Astrocyte (in vitro differentiated cells and primary cell): ENCODE measurements around the gene IRX3. TPM values are rescaled to one million over a fixed set of nuclear protein-coding genes. Genes with fewer than 3 reads are reported as not detected.

Source experiments
- DNase-seq: peaks from one replicate; pipeline ENCODE4 v3.0.0-alpha.2; 2010; ENCODE audit warnings: low read depth
- FAIRE-seq: peaks from 2 replicates; lab custom pipeline; 2011; peaks lifted over from hg19 to GRCh38; lab: Jason Lieb, UNC
- H2AFZ ChIP-seq: 2 replicates; pipeline ENCODE4 v1.6.0; 2012; ENCODE audit warnings: low read depth, low read length, inconsistent platforms
- H3K27ac ChIP-seq: 2 replicates; pipeline ENCODE4 v1.5.1; 2011; ENCODE audit warnings: low read depth, low read length, inconsistent platforms
- H3K27me3 ChIP-seq: 2 replicates; pipeline ENCODE4 v1.6.0; 2011; ENCODE audit warnings: low read length, inconsistent platforms; ENCODE audit not compliant: insufficient read depth
- H3K36me3 ChIP-seq: 2 replicates; pipeline ENCODE4 v1.5.1; 2011; ENCODE audit warnings: low read length, inconsistent platforms; ENCODE audit not compliant: insufficient read depth
- H3K4me1 ChIP-seq: 2 replicates; pipeline ENCODE4 v1.5.1; 2011; ENCODE audit warnings: low read length, inconsistent platforms; ENCODE audit not compliant: insufficient read depth
- H3K4me2 ChIP-seq: 2 replicates; pipeline ENCODE4 v1.6.0; 2012; ENCODE audit warnings: low read length, inconsistent platforms
- H3K4me3 ChIP-seq: 2 replicates; pipeline ENCODE4 v1.5.1; 2011; ENCODE audit warnings: low read depth, mild to moderate bottlenecking, low read length, inconsistent platforms; ENCODE audit not compliant: insufficient read depth
- H3K79me2 ChIP-seq: 2 replicates; pipeline ENCODE4 v1.6.0; 2012; ENCODE audit warnings: mild to moderate bottlenecking, low read length, inconsistent platforms; ENCODE audit not compliant: insufficient read depth
- H3K9ac ChIP-seq: 2 replicates; pipeline ENCODE4 v1.6.0; 2012; ENCODE audit warnings: mild to moderate bottlenecking, low read length, inconsistent platforms
- H3K9me3 ChIP-seq: 2 replicates; pipeline ENCODE4 v1.5.1; 2012; ENCODE audit warnings: low read depth, mild to moderate bottlenecking, low read length, inconsistent platforms; ENCODE audit not compliant: insufficient read depth
- H4K20me1 ChIP-seq: 2 replicates; pipeline ENCODE4 v1.6.0; 2012; ENCODE audit warnings: low read length, inconsistent platforms; ENCODE audit not compliant: insufficient read depth
- H3K27ac Mint-ChIP-seq: one replicate; pipeline ENCODE4 v1.8.0; 2021; ENCODE audit warnings: mild to moderate bottlenecking, mixed read lengths; ENCODE audit not compliant: unreplicated experiment
- H3K27me3 Mint-ChIP-seq: one replicate; pipeline ENCODE4 v1.8.0; 2021; ENCODE audit warnings: low read depth, mixed read lengths; ENCODE audit not compliant: unreplicated experiment
- H3K36me3 Mint-ChIP-seq: one replicate; pipeline ENCODE4 v1.8.0; 2021; ENCODE audit warnings: low read depth, mixed read lengths; ENCODE audit not compliant: unreplicated experiment
- H3K4me1 Mint-ChIP-seq: one replicate; pipeline ENCODE4 v1.8.0; 2021; ENCODE audit warnings: low read depth, mixed read lengths; ENCODE audit not compliant: unreplicated experiment
- H3K4me3 Mint-ChIP-seq: one replicate; pipeline ENCODE4 v1.8.0; 2021; ENCODE audit warnings: mild to moderate bottlenecking, moderate library complexity, mixed read lengths; ENCODE audit not compliant: unreplicated experiment
- H3K9me3 Mint-ChIP-seq: one replicate; pipeline ENCODE4 v1.8.0; 2021; ENCODE audit warnings: mild to moderate bottlenecking, mixed read lengths; ENCODE audit not compliant: unreplicated experiment
- CTCF ChIP-seq: IDR thresholded peaks from 2 replicates; pipeline ENCODE4 v1.5.1; 2011; ENCODE audit warnings: low read depth, mild to moderate bottlenecking, inconsistent platforms, low read length, moderate library complexity; ENCODE audit not compliant: insufficient read depth
- EZH2 ChIP-seq: IDR thresholded peaks from 2 replicates; pipeline ENCODE4 v1.6.1; 2012; ENCODE audit warnings: mild to moderate bottlenecking, low read length, inconsistent platforms; ENCODE audit not compliant: insufficient read depth
- total RNA-seq: library from RNA; stranded (reverse); gene quantifications from 2 replicates; pipeline ENCODE4 v1.2.1, GENCODE V29; 2021

The IRX3 gene
- total RNA-seq, 1 donor from 2014 or later, result 0.75 TPM

GRCh38 chr16:54288030-54288834 lies 1.6 kb upstream of the IRX3 start:
- Histone ChIP-seq H3K4me1 (peaks cover 11% of the 10 kb centered on the region), H2AFZ (no peak overlapping the region), H3K36me3 (no peaks in the 10 kb centered on the region), H3K27me3 (peaks cover 39% of the 10 kb centered on the region), H3K4me2 (peak overlapping the region; percentile 100), H3K4me3 (no peak overlapping the region), H3K79me2 (peaks cover 22% of the 10 kb centered on the region), H3K9ac (no peak overlapping the region), H3K27ac (no peak overlapping the region), H3K9me3 (no peaks in the 10 kb centered on the region), H4K20me1 (peaks cover 11% of the 10 kb centered on the region)
- peak overlapping the region; percentile 77 for H3K27ac Mint-ChIP-seq
- H3K4me3 Mint-ChIP-seq, result no peak overlapping the region
- FAIRE-seq, result no peak
- H3K36me3 Mint-ChIP-seq, result peaks cover under 1% of the 10 kb centered on the region
- no peak for TF ChIP-seq CTCF
- TF ChIP-seq EZH2, result no peak
- DNase-seq, result no peak
- H3K4me1 Mint-ChIP-seq, result peaks cover under 1% of the 10 kb centered on the region
- peaks cover 26% of the 10 kb centered on the region for H3K9me3 Mint-ChIP-seq
- H3K27me3 Mint-ChIP-seq, result peaks cover 63% of the 10 kb centered on the region

GRCh38 chr16:54287131-54288029 lies 793 bp upstream of the IRX3 start:
- peaks cover 26% of the 10 kb centered on the region for H3K9me3 Mint-ChIP-seq
- H3K36me3 Mint-ChIP-seq, result peaks cover 3% of the 10 kb centered on the region
- H3K9me3 ChIP-seq, result no peaks in the 10 kb centered on the region
- TF ChIP-seq EZH2, result peak; percentile 46
- TF ChIP-seq CTCF, result no peak
- peak overlapping the region; percentile 71 for H2AFZ ChIP-seq
- H4K20me1 ChIP-seq, result peaks cover 11% of the 10 kb centered on the region
- H3K27ac Mint-ChIP-seq, result peak overlapping the region; percentile 75
- H3K4me3 Mint-ChIP-seq, result peak overlapping the region; percentile 20
- peaks cover 11% of the 10 kb centered on the region for H3K4me1 ChIP-seq
- H3K4me2 ChIP-seq, result peak overlapping the region; percentile 100
- H3K79me2 ChIP-seq, result peaks cover 24% of the 10 kb centered on the region
- peak overlapping the region; percentile 80 for H3K4me3 ChIP-seq
- no peak overlapping the region for H3K27ac ChIP-seq
- FAIRE-seq (no peak), DNase-seq (no peak)
- peaks cover 63% of the 10 kb centered on the region for H3K27me3 Mint-ChIP-seq
- peaks cover 3% of the 10 kb centered on the region for H3K4me1 Mint-ChIP-seq
- H3K9ac ChIP-seq, result peak overlapping the region; percentile 89
- no peaks in the 10 kb centered on the region for H3K36me3 ChIP-seq
- peaks cover 39% of the 10 kb centered on the region for H3K27me3 ChIP-seq
